Stimulated activated CD8-positive, alpha-beta memory T cell treated with anti-CD3 and anti-CD28 coated beads, Interleukin-4, amount 100 ng/mL, for 4 hours (primary cell): Measurements from ENCODE around the gene UBN2.

ENCODE experiments used
- DNase-seq, 2 donors: peaks; one replicate each; pipeline ENCODE4 v3.0.0-alpha.2; 2020; ENCODE audit warnings: low read depth in 2 of 2, low spot score in 1 of 2

Gene UBN2

DNA sequence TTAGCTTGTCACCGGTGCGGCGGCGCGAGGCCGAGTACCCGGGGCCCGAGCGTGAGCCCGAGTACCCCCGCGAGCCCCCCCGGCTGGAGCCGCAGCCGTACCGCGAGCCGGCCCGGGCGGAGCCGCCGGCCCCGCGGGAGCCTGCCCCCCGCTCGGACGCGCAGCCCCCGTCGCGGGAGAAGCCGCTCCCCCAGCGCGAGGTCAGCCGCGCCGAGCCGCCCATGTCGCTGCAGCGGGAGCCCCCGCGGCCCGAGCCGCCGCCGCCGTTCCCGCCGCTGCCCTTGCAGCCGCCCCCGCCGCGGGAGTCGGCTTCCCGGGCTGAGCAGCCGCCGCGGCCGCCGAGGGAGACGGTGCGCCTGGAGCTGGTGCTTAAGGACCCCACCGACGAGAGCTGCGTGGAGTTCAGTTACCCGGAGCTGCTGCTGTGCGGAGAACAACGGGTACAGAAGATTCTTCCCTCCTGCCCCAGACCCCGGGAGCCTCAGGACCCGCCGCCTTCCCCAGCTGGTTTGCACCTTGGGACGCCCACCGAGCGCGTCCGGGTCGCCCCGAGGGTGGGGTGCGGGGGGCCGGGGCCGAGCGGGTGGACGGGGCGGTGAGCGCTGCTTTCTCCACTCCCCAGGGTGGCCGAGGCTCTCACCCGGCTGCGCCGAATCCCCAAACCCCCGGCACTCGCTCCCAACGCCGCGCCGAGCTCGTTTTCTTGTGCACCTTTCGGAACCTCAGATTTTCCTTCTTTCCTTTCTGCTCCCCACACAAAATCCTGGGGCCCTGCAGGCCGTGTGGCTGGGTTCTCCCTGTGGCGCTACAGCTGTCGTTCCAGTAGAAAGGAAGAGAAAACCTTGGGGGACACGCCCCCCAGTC lies 708 bp downstream of the UBN2 start:
- no peak for DNase-seq

DNA sequence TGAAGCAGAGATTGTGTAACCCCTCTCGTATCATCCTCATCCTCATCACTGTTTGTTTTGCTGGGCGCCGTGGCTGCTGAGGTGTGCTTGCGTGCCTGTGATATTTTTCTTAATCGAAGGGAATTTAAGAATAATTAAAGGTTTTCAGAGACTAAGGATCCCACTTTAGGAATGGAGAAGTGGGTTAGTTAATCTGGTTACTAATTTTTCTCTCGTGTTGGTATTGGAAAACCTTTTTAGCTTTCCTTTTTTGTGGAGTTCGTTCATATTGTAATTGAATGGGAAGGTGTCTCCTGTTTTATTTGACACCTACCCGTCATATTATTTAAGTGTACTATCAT lies 1.3 kb downstream of the UBN2 start:
- no peak for DNase-seq

DNA sequence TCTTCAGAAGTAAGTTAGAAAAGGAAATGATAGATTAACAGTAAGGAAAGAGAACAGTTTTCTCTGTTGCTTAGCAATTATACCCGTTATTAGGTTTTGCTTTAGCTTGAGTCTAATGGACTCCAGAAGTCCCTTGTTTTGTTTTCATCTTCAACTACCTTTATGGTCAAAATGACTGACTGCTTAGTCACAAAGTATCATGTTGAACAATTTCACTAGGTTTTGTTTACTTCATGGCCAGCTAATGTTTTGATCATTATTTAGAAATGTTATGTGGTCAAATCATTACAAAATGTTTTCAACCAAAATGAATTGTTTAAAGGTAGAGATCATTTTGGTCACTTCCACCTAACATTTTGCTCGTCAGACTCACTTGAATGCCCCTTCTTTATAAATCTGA lies 1.9 kb downstream of the UBN2 start:
- no peak for DNase-seq

DNA sequence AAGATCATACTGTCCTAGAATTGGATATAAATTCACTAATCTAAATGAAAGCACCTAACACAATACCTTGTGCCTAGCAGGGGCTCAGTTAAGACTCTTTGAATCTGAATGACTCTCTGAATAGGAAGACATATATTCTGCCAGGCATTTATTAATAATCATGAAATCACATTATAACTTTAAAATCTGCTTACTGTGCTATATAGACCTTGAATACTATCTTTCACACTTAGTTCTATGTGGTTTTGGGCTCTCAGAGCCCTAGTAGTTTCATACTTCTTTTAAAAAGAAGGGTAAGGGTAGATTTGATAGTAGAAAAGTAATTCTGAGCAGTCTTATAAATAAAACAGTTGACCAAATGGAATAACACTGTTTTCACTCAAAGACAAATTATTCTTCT lies 10.2 kb downstream of the UBN2 start:
- no peak for DNase-seq

DNA sequence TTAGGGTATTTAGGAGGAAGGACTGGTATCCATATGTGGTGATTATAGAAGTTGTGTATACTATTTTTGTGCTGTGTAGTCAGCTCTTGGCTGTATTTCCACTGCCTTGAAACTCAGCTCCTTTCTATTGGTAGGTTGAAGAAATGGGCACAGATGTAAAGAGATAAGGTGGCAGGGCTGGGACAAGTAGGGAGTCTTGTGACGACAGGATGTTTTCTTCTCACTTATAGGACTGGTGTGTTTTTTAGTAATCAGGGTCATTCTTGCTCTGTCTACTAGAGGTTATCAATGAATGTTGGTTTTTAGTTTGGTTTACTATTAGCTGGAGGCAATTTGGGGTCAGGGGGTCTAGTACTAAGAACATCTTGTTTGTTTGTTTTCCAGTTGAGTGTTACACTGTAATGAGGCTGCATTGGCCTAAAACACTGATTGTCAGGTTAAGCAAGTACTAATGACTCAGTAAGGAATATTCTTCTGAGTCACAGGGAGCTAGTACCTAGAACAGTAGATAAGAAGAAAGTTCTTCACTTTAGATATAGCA lies 11.8 kb downstream of the UBN2 start:
- DNase-seq, result no peak

DNA sequence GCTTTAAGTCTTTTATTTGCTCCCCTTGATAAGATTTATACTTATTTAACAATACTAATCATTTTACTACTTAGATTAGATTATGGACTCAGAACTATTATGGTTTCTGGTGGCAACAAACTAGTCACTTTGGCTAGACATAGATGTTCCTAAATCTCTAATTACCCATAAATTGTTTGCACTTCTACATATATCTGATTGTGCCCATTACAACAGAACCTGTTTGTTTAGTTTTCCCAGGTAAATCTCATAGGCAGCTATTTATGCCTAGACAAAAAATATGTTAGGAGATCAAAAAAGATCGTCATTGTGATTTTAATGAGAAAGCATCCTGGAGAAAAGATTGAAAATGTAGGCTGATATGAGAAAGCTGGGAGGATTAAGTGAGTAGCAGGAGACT lies 14.4 kb downstream of the UBN2 start:
- DNase-seq, result no peak

DNA sequence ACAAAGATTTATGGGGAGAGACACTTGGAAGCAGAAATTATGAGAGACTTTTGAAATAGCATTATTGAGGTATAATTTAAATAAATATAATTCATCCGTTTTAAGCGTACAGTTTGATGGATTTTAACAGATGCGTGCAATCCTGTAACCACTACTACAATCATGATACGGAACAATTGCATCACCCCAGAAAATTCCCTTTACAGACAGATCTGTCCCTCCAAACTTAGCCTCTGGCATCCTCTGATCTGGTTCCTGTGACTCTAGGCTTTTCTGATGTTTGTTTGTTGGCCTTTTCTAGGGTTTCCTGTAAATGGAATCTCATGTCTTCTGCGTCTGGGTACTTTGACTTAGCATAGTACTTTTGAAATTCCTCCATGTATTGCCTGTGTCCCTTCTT lies 15.5 kb downstream of the UBN2 start:
- DNase-seq, result no peak

DNA sequence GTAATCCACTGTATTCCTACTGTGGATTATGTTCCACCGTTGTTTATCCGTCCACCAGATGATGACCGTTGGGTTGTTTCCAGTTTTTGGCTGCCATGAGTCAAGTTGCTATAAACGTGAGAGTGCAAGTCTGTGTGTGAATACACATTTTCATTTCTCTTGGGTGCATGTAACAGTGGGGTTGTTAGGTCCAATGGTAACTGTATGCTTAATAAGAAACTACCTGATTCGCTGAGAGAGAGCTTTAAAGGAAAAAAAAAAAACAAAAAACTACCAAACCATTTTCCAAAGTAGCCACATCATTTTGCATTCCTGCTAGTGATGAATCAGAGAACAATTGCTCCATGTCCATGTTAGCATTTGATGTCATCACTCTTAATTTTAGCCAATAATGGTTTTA lies 15.9 kb downstream of the UBN2 start:
- no peak for DNase-seq

DNA sequence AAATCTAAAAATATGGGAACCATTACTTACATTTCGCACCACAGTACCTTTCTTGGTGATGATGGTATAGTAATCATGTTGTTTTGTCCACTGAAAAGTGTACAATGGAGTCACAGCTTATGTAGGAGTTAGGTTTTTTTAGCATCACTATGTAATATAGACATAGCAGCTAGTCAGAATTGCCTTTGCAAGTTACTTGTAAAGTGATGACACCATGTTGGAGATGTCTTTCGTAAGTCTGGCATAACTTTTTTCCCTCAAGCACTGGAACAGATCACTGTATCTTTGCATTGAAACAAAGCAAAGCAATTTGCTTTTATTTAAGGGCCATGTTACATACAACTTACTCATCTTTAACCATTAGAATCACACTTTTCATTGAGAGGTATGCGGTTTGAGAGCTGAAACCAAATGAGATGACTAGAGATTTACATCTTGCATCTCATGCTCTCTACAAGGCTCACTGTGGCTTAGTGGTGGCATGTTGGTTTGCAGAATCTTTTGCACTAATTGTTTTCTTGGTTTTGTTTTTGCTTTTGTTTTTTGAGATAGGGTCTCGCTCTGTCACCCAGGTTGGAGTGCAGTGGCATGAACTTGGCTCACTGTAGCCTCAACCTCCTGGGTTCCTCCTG lies 18.3 kb downstream of the UBN2 start:
- DNase-seq, result no peak

DNA sequence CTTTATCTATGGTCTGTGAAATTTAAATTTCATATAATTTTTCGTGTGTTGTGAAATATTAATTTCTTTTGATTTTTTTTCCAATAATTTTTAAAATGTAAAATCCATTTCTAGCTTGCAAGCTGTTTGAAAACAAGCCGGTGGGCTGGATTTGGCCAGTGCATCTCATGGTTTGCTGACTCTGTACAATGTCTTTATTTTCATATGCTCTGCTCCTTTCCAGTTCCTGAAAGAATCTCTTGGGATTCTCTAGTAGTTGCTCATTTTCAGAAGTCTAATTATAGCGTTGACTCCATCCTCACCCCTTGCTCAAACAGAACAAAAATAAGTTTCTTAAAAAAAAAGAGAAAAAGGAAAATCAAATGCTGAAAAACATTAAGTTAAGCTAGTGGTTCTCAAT lies 21.4 kb downstream of the UBN2 start:
- no peak for DNase-seq

DNA sequence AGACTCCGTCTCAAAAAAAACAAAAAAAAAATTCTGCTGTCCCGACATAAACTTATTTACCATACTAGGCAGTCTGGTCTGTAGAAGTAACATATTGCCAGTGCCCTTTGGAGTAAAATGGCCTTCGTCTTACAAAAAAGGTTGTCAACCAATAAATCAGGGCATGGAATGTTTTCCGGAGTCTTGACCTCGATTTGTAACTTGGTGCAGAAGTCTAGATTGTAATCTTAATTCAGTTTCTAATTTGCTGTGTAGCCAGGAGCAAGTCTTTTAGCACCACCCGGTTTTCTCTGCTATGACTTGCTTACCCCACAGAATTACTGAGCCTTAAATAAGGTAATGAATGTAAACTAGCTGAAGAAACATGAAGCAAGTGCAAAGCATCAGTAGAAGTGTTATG lies 23.2 kb downstream of the UBN2 start:
- DNase-seq, result no peak

DNA sequence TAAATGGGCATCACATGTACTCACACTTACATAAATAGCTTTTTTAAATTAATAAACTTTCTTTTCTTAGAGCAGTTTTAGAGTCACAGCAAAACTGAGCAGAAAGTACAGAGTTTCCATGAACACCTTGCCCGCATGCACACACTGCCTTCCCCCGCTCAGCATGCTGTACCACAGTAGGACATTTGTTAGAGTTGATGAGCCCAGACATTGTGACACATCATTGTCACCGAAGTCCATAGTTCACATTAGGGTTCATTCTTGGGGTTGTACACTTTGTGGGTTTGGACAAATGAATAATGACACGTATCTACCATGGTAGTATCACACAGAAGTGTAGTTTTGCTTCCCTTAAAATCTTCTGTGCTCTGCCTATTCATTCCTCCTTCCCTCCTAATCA lies 23.7 kb downstream of the UBN2 start:
- no peak for DNase-seq

DNA sequence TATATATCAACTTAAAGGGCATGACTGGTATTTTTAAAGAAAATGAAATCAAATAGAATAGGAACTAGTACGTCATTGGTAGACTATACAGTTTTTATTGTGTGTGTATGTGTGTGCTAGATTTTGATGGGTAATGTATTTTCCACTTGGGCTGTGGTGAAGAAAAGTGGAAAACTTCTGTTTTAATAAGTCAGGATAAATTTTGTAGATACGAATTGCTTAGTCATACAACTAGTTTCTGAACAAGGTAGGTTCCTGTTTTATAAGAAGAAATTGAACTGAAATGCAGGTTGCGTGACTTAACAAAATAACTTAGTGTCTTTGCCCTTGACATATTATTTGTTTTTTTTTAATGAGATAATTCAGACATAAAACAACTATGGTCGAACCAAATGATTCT lies 24.3 kb downstream of the UBN2 start:
- DNase-seq, result no peak

DNA sequence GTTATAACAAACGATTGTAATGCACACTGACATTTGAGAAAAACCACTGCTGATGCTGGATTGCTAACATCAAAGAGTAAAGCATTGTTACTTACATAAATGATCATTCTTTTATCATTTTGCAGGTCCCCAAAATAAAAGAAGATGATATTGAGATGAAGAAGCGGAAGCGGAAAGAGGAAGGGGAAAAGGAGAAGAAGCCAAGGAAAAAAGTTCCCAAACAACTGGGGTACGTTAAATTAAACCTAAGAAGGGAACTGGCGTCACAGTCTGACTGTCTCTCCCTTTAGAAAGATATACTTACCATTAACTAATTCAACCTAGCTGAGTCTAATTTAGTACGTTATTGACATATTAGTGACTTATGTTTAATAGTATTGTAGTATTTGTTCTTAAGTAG lies 28.1 kb downstream of the UBN2 start:
- no peak for DNase-seq

DNA sequence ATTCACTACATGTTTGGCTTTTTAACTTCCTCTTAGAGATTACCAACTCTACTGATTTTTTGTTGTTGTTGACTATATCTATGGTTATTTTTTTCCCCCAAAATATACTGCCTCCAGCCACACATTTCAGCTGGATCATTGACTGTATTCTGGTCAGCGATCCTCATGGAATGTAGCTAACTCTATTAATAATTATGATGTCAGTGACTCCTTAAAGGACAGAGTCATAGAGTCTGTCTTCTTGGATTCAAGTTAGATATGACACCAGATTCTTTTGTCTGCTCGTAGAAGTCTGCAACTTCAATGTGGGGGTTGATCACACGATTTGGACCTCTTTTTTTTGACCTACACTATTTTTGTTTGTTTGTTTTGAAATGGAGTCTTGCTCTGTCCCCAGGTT lies 33.2 kb downstream of the UBN2 start:
- no peak for DNase-seq

DNA sequence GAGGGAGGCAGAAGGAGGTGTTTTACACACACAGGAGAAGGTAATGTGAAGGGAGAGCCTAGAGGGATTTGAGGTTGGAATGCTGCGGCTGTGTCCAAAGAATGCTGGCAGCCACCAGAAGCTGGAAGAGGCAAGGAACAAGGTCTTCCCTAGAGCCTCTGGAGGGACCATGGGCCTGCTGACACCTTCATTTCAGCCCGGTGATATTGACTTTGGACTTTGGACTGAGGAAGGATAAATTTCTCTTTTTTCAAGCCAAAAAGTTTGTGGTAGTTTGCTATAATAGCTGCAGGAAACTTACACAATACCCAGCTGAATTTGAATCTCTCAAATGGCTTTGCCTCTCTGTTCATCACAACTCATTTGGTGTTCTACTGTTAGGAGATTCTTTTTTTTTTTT lies 34.6 kb downstream of the UBN2 start:
- DNase-seq, result no peak

DNA sequence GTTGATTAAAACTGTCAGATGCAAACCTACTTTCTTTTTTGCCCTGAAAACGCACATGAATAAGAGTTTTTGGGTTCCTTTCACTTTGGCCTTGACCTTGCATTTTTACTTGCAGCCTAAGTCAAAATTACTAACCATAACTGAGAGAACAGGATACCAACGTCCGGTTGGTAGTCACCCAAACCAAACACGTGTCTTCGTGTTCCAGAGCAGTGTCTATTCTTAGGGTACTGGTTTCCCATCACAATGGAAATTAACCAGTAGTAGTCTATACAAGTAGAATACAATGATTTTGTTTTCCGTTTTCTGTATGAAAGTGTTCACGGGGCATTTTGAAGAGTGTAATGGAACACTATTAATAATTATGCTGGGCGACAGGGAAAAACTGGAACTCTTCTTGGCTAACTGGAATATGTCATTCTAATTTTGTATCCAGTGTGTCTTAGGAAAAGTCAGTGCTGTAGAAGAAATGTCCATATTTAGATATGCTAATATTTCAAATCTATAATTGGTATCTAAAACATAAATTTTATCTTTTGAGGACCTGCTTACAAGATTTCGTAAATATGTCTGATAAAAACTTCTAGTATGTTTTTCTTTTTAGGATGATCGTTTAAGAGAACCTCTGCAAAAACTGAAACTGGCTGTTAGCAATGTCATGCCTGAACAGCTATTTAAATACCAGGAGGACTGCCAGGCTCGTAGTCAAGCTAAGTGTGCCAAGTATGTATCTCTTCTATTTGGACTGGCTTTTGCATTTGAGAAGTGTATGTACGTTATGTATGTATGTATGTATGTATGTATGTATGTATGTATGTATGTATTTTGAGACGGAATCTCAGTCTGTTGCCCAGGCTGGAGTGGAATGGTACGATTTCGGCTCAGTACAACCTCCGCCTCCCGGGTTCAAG lies 40.9 kb downstream of the UBN2 start:
- no peak for DNase-seq

DNA sequence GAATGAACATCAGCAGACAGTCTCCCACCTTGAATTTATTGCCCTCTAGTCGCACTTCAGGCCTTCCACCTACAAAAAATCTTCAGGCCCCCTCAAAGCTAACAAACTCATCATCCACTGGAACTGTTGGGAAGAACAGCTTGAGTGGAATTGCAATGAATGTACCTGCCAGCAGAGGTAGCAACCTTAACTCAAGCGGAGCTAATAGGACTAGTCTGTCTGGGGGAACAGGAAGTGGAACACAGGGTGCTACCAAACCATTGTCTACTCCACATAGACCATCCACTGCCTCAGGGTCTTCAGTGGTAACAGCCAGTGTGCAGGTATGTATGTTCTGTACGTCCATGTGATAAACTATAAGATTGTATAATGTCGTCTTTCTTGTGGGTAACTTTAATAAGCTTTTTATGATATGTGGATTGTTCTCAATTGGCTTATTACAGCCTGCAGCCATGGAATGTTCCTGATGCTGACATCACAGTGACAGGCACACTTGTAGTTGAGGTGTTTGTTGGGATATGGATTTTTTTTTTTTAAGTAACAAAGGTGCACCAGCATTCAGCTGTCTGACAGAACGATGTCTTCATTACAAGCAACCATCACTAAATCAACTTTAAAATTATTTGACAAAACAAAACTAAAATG lies 53.3 kb downstream of the UBN2 start:
- no peak for DNase-seq

DNA sequence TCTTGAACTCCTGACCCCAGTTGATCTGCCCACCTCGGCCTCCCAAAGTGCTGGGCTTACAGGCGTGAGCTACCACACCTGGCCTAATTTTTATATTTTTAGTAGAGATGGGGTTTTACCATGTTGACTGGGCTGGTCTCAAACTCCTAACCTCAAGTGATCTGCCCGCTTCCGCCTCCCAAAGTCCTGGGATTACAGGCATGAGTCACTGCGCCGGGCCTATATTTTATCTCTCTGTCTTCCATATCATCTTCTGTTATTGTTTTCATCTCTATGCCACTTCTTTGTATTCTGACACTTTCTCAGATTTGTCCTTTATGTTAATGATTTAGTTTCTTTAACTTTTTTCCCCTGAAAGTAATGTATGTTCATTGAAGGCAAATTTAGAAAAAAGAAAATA lies 55.1 kb downstream of the UBN2 start:
- no peak for DNase-seq

DNA sequence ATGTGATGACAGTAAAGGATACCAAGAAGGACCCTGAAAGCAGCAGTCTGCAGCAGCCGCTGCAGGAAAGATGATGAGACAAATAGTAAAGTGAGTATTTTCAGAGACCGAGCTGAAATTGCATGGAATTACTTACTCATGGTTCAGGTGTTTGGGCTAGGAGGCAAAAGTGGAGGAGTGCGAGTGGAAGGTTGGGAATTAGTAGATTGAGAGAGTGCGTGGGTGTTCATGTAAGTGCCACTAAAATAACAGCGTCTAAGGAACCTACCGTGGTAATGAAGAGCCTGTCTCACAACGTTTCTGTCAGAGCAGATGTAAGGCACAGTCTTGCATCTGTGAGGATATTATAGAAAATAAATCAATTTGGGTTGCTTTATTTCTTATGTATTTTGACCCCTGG lies 61.8 kb downstream of the UBN2 start:
- DNase-seq, result no peak

DNA sequence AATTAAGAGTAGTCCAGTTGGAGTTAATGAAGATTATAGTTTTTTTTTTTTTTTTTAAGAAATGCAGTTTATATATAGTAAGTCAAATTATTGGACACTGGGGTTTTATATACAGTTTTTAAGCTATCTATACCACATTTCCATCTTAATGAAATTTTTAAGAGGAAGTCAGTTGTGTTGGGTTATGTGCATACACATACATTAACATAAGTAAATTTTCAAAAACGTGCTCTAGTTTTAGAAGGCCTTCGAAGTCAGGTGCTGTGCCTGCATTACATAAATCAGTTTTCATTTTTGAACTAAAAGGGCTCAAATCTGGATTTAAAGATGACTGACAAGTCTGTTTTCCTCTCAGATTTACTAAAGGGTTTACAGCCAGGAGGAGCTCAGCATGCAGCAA lies 62.5 kb downstream of the UBN2 start:
- no peak for DNase-seq
